ENCODE measurements around the gene VAPA. TPM values are rescaled to one million over a fixed set of nuclear protein-coding genes. Genes with fewer than 3 reads are reported as not detected.

Gene VAPA
- total and polyA plus RNA-seq, 9 of the 15 experiments (the other 6 are each of a cell fraction or from before 2014, with no cell fraction given): 219 to 902 (median 526) TPM

GRCh38 chr18:9869715-9870430 is 43.9 kb upstream of the VAPA start (continued):
- TF ChIP-seq ZNF589 (CRISPR knock-in tag; IDR thresholded peaks at IDR 0.05; ENCODE audit: low read depth) (peak; percentile 83; the same call in 1 of the 2 replicates), ZFP30 (CRISPR knock-in tag; IDR thresholded peaks at IDR 0.05; ENCODE audit: borderline replicate concordance) (no peak), CREBBP (IDR thresholded peaks at IDR 0.05; ENCODE audit: low read depth, low read length) (no peak), NFE2 (IDR thresholded peaks at IDR 0.05; ENCODE audit: low read depth) (peak; percentile 100), ADNP (tag; IDR thresholded peaks at IDR 0.05) (no peak), HDAC6 (IDR thresholded peaks at IDR 0.05; ENCODE audit: low read depth, low read length) (no peak), ZNF311 (CRISPR knock-in tag; IDR thresholded peaks at IDR 0.05) (peak; percentile 77), CREB3 (tag; conservative IDR thresholded peaks at IDR 0.05; ENCODE audit: low read depth) (peak; percentile 90), ZNF277 (CRISPR knock-in tag; IDR thresholded peaks at IDR 0.05; ENCODE audit: borderline replicate concordance) (no peak), NCOR1 (IDR thresholded peaks at IDR 0.05) (no peak), ZKSCAN3 (CRISPR knock-in tag; IDR thresholded peaks at IDR 0.05) (no peak), NR0B1 (IDR thresholded peaks at IDR 0.05; ENCODE audit: partially characterized antibody) (no peak), TEAD1 (CRISPR knock-in tag; IDR thresholded peaks at IDR 0.05) (peak; percentile 59 to 73; a peak in 3 of 4 replicates), ZNF699 (CRISPR knock-in tag; IDR thresholded peaks at IDR 0.05; ENCODE audit: insufficient replicate concordance) (no peak), ELF1 (tag; IDR thresholded peaks at IDR 0.05) (no peak; the same call in 1 of the 2 replicates), ID3 (CRISPR knock-in tag; IDR thresholded peaks at IDR 0.05) (no peak; the same call in 1 of the 2 replicates), ID3 (tag; IDR thresholded peaks at IDR 0.05) (peak; percentile 80), GABPA (tag; conservative IDR thresholded peaks at IDR 0.05; ENCODE audit: low read depth) (0 out of 2 replicates have a peak, but pooled peaks have one; percentile 45), SMAD4 (CRISPR knock-in tag; conservative IDR thresholded peaks at IDR 0.05) (peak; percentile 87)
- TF ChIP-seq, protein P1, sequence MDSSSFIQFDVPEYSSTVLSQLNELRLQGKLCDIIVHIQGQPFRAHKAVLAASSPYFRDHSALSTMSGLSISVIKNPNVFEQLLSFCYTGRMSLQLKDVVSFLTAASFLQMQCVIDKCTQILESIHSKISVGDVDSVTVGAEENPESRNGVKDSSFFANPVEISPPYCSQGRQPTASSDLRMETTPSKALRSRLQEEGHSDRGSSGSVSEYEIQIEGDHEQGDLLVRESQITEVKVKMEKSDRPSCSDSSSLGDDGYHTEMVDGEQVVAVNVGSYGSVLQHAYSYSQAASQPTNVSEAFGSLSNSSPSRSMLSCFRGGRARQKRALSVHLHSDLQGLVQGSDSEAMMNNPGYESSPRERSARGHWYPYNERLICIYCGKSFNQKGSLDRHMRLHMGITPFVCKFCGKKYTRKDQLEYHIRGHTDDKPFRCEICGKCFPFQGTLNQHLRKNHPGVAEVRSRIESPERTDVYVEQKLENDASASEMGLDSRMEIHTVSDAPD (CRISPR knock-in tag; IDR thresholded peaks at IDR 0.05): no peak
